T-helper 1 cell (primary cell): Measurements from ENCODE around the gene MRPL37.
A peak's percentile ranks its signal among the peaks of the same experiment; 100 is the strongest.
"Not testable (repeated sequence)": the region's sequence is repeated elsewhere in the genome, so short reads cannot be mapped to it uniquely, and the experiment has no call there.

ENCODE experiments used
- DNase-seq, 5 donors: peaks; one replicate each; pipeline ENCODE4 v3.0.0-alpha.2; 2012 to 2020

Gene MRPL37

GRCh38 chr1:54220004-54220811 is 20.2 kb downstream of the MRPL37 start:
- no peak for DNase-seq

GRCh38 chr1:54221113-54221834 is 21.3 kb downstream of the MRPL37 start:
- DNase-seq: no peak

DNA sequence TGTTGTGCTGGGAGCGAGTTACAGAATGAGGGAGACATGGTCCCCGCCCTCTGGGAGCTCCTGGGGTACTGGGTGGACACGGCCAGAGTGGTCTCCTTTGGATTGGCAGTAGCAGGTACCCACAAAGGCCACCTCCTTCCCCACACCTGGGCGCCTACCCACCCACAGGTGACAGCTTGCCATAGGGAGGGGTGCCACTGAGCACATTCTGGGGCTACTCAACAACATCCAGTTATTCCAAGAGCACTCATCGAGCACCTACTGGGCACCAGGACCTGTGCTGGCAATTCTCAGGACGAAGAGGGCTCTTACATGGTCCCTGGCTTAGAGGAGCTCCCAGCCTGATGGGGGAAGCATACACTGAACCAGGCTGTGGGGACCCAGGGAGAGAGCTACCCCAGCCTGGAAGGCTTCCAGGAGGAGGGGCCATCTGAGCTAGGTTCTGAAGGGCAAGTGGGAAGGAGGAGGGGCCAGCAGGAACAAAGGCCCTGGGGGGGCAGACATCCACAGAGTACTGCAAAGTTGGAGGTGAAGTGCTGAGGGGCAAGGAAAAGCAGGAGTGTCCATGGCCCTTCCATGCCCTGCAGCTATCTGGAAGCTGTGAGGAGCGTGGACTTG is 22.0 kb downstream of the MRPL37 start:
- no peak for DNase-seq

- no peak for DNase-seq
Observed at GRCh38 chr1:54222711-54223110, 22.7 kb downstream of the MRPL37 start.

GRCh38 chr1:54223441-54224202 is 23.7 kb downstream of the MRPL37 start:
- DNase-seq: no peak

GRCh38 chr1:54224233-54224632 is 24.3 kb downstream of the MRPL37 start:
- DNase-seq: no peak

GRCh38 chr1:54225378-54225777 is 25.4 kb downstream of the MRPL37 start:
- no peak for DNase-seq

- no peak for DNase-seq
Observed at GRCh38 chr1:54225986-54226559, 26.1 kb downstream of the MRPL37 start.

DNA sequence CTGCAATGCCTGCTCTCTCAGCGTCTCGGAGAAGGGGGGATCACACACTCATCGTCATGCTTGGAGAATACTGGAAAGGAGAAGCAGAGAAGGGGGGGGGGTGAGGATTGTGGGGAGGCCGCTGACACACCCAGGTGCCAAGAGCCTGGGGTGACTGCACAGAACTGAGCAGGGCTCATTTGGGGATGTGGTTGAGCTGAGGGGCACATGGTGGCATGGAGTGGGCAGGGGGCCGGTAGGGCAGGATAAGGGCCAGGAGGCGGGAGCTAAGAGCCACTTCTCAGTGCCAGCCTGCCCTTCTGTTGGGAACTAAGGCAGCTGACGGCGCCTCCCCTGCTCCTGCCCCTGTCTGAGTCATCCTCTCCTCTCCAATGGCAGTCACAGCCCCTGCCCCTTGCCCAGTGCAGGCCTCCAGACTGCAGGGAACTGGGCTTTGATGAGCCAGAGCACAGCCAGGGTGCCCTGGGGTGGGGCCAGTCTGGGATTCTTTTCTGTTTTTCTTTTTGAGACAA is 27.2 kb downstream of the MRPL37 start:
- no peak for DNase-seq

DNA sequence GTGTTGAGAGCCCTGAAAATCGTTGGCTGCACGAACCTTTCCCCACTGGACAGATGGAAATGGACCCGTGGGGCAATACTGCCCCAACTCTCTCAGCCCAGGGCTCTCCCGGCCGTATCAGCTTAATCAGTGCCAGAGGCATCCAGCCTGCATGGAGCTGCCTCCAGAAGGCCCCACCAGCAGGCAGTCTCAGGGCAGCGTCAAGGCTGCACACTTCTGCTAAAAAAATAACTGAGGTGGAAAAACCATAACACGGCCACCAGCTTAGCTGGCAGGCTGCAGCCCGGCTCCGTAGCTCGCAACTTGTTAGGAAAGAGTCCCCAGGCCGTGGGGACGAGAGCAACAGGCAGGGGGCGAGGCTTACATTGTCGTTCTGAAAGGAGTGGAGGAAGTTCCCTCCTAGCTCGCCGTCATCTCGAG is 27.9 kb downstream of the MRPL37 start:
- no peak for DNase-seq

GRCh38 chr1:54228638-54229079 is 28.7 kb downstream of the MRPL37 start:
- DNase-seq: no peak

DNA sequence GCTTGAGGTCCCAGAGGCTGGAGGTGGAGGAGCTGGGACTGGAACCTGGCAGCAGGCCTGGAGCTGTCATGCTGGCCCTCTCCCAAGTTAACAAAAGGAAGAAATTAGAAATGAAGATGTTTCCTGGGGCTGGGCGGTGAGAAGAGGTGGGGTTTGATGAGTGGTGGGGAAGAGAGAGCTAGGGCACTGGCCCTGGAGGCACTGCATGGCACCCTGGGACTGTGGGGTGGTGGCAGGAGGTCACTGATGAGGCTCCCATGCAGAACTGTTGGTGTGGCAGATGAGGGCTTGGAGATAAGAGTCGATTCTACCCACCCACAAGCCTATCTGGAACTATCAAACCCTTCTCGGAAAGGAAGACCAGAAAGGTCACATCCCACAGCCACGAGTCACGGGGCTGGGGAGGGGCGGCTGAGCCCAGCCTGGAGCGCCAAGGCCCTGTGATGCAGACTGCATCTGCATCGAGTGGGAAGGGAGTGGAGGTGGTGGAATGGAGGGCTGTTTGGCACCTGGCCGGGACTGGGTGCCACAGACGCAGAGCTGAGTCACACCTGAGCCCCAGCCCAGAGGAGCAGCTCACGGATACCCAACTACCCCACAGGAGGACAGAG is 29.4 kb downstream of the MRPL37 start:
- DNase-seq: peak in 1 of 5 donors; percentile 54

DNA sequence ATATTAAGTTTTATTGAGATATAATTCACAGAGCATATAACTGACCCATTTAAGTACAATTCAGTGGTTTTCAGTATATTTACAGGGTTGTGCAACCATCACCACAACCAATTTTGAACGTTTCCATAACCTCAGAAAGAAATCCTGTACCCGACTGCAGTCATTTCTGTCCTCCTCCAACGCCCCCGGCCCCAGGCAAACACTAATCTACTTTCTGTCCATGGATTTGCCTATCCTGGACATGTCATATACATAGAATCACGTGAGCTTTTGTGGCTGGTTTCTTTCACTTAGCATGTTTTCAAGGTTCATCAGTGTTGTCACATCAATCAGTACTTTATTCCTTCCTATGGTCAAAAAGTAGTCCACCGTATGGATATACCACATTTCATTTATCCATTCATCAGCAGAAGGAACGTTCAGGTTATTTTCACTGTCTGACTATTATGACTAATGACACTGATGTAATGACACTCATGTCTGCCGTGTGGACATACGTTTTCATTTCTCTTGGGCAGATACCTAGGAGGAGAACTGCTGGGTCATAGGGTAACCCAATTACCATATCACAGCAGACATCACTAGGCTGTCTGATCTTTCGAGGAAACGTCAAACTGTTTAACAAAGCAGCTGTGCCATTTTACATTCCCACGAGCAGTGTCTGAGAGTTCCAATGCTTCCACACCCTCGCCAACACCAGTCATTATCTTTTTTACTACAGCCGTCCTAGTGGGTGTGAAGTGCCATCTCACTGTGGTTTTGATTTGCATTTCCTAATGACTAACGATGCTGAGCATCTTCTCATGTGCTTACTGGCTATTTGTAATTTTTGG is 30.8 kb downstream of the MRPL37 start:
- DNase-seq: peak in 1 of 5 donors; percentile 49

DNA sequence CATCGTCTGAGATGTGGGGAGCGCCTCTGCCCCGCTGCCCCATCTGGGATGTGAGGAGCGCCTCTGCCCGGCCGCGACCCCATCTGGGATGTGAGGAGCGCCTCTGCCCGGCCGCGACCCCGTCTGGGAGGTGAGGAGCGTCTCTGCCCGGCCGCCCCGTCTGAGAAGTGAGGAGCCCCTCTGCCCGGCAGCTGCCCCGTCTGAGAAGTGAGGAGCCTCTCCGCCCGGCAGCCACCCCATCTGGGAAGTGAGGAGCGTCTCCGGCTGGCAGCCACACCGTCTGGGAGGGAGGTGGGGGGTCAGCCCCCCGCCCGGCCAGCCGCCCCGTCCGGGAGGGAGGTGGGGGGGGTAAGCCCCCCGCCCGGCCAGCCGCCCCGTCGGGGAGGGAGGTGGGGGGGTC is 33.2 kb downstream of the MRPL37 start:
- DNase-seq: not testable (repeated sequence)

DNA sequence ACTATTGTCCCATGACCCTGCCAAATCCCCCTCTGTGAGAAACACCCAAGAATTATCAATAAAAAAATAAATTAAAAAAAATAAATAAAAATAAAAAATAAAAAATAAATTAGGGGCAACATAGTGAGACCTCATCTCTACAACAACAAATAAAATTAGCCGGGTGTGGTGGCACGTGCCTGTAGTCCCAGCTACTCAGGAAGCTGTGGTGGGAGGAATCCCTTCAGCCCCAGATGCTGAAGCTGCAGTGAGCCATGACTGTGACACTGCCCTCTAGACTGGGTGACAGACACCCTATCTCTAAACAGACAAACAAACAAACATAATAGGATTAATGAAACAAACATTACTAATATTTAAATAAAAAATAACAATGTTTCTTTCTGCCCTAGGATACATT is 34.3 kb downstream of the MRPL37 start:
- no peak for DNase-seq

GRCh38 chr1:54237586-54237985 is 37.6 kb downstream of the MRPL37 start:
- DNase-seq: no peak

DNA sequence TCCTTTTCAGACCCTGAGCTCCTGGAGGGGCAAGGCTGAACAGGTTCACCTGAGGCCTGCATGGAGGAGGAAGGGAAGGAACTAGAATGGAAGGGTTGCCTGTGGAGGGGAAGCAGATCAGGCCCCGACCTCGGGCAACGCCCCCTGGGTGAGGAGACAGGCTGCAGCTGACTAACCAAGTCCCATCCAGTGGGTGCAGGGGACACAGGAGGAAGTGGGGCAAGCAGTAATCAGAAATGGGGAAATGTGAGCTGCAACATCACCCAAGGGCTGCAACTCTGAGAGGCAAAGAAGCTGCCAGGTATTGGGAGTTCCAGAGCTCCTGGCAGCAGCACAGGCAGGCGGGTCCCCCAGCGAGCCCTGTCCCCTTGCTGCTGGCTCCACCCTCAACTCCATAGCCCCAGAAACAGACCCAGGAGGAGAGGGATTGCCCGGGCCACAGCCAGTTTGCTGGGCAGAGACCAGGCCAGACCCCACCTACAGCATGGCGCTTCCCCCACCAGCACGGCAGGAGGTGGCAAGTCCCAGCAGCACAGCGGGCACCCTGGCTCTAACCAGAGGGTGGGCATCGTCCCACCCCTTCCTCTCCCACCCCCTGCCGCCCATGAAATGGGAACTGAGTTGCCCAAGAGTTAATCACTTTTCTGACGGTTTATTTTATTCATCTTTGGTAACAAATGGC is 38.5 kb downstream of the MRPL37 start:
- DNase-seq: no peak

DNA sequence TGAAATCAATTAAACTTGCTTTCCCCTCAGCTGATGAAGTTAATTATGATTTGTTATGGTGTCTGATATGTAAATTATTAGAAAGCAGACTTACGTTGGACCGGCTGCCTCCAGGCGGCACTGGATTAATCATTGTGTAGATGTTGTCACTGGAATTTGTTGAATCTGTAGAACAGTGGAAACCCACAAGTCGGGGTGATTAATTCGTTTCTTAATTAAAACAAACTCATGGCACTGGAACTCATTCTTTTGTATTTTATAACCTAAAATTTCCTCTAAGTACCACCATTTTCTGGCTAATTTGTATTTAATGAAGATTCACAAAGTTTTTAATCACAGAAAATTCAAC is 39.0 kb downstream of the MRPL37 start:
- DNase-seq: no peak

- no peak for DNase-seq
Observed at GRCh38 chr1:54239631-54240031, 39.7 kb downstream of the MRPL37 start.

- no peak for DNase-seq
Observed at GRCh38 chr1:54240741-54241335, 40.9 kb downstream of the MRPL37 start.
